ENCODE results near the gene TANGO6.
"Not testable (repeated sequence)": the region's sequence is repeated elsewhere in the genome, so short reads cannot be mapped to it uniquely, and the experiment has no call there.

The TANGO6 gene

DNA sequence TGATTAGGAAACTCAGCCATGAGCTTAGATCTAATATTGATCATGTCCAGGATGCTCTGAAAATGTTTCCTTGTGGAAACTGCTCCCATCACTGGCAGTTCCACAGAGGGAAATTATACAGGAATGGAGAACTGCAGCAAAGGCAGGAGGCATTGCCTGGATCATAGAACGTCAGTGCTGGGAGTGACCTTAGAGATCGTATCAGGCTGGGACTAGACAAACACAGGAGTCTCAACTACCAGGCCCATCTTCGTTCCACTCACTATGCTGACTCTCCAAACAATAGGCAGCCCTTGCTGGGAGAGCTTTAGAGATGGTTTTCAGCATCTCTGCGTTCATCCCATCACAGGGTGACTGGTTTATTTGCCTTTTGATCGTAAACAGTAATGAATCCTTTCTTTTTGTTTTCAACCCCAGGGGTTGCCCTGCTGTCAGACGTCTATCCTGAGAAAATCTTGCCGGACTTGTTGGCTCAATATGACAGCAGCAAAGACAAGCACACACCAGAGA, 130.3 kb downstream of the TANGO6 start:
- DNase-seq, result no peak

DNA sequence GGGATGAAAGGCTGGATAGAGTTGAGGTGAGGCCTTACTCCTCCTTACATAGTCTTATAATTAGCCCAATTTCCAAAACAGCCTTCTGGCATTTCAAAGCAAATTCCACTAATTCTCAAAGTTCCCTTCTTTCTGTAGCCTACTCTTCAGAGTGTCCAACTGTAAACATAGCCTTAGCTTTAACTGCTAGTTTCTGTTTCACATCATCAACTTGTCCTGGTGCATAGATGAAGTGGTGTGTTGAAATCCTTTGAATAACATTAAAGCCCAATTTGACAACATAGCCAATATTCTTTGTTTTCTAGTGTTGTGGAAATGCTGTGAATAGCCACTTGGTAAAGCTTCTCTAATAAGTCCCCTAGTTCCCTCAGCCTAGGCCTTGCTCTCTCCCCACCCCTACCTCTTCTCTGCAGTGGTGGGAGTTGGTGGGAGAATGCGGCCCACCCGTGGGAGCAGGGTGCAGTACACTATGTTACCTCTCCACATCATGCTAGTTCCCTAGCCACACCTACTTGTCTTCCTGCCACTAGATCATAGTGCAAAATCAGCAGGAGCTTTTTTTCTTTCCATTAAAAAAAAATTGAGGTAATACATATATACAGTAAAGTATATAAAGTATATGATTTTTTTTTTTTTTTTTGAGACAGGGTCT, 135.1 kb downstream of the TANGO6 start:
- DNase-seq, result no peak

- no peak for DNase-seq
Observed at GRCh38 chr16:68980695-68981315, 137.5 kb downstream of the TANGO6 start.

- DNase-seq, result no peak
Observed at GRCh38 chr16:68981971-68982370, 138.6 kb downstream of the TANGO6 start.

GRCh38 chr16:68984467-68984866, 141.1 kb downstream of the TANGO6 start:
- no peak for DNase-seq

GRCh38 chr16:68985268-68985667, 141.9 kb downstream of the TANGO6 start:
- no peak for DNase-seq

- DNase-seq, result no peak
Observed at GRCh38 chr16:68985855-68986254, 142.5 kb downstream of the TANGO6 start.

- DNase-seq, result no peak
Observed at GRCh38 chr16:68987734-68988457, 144.6 kb downstream of the TANGO6 start.

DNA sequence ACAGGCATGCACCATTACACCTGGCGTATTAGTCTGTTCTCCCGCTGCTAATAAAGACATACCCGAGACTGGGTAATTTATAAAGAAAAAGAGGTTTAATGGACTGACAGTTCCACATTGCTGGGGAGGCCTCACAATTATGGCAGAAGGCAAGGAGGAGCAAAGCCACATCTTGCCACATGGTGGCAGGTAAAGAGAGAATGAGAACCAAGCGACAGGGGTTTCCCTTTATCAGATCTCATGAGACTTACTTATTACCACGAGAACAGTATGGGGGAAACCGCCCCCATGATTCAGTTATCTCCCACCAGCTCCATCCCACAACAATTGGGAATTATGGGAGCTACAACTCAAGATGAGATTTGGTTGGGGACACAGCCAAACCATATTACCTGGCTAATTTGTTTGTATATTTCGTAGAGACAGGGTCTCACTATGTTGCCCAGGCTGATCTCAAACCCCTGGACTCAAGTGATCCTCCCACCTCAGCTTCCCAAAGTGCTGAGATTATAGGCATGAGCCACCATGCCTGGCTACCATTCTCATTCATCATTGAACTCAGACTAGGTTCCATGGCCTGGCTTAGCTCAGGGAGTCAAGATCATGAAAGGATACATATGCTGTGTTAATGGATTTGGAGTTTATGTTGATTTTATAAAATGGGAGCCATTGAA, 147.0 kb downstream of the TANGO6 start:
- not testable (repeated sequence) for DNase-seq

DNA sequence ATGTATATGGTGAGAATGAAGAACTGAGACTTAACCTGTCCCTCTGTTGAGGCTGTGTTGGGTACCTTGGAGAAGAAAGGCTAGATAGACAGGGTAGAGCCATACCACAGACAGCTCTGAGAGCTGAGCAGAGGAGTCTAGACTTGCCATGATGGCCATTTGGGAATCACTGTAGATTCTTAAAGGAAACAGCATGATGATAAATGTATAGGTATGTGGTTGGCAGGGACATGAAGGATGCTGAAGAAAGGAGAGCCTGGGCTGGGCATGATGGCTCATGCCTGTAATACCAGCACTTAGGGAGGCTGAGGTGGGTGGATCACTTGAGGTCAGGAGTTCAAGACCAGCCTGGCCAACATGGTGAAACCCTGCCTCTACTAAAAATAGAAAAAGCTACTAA, 147.7 kb downstream of the TANGO6 start:
- DNase-seq, result no peak

- no peak for DNase-seq
Observed at GRCh38 chr16:68992521-68992920, 149.2 kb downstream of the TANGO6 start.

- no peak for DNase-seq
Observed at GRCh38 chr16:68993456-68993855, 150.1 kb downstream of the TANGO6 start.

GRCh38 chr16:68993885-68994284, 150.6 kb downstream of the TANGO6 start:
- no peak for DNase-seq

DNA sequence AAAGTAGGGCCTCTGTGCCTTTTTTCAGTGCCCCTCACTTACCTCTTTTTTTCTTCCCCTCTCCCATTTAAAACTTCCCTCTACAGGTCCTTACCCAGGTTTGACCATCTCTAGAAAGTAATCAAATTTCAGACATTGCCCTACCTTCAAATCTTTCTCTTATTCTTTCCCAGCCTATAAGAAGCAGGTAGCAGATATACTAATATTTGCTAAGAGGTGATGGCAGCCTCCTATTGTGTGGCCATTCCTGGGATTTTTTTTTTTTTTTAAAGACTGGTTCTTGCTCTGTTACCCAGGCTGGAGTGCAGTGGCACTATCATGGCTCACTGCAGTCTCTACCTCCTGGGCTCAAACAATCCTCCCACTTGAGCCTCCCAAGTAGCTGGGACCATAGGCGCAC, 151.0 kb downstream of the TANGO6 start:
- DNase-seq, result no peak

DNA sequence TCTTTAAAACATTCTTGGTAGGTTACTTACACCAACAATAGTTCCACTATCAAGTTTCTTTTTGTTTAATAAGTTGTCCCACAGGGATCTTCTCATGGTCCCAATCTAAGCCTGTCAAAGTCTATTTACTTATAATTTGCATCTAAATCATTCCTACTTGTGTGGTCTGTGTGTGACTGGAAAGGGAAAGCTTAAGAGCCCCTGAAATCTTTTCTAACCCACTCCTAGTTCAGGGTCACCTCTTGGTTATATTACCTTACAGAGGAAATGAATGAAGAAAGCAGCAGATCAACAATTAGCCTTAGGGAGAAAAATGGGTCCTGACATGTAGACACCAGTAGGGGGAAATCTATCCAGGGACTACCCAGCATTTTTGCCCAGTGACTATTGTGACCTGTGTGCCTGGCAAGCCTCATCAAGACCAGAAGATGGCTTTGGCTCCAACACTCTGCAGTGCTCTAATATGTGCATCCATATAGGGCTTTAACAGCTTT, 151.7 kb downstream of the TANGO6 start:
- no peak for DNase-seq

- DNase-seq, result no peak
Observed at GRCh38 chr16:68997564-68997963, 154.2 kb downstream of the TANGO6 start.

DNA sequence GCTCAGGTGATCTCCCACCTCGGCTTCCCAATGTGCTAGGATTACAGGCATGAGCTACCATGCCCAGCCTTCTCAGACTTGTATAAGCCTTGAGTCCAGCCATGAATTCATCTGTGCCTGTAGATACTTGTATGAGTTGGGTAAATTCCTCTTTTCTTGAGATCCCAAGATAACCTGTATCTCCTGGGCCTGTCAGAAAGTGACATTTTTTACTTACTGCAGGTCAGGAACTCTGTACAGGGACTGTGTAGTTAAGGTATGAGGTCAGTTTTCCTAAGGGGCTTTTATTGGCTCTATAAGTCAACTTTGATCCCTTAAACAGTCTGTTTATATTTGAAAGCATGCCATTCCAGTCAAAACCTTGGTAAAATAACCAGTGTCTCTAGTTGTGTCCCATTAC, 155.8 kb downstream of the TANGO6 start:
- no peak for DNase-seq

GRCh38 chr16:69003500-69003899, 160.2 kb downstream of the TANGO6 start:
- DNase-seq, result no peak

DNA sequence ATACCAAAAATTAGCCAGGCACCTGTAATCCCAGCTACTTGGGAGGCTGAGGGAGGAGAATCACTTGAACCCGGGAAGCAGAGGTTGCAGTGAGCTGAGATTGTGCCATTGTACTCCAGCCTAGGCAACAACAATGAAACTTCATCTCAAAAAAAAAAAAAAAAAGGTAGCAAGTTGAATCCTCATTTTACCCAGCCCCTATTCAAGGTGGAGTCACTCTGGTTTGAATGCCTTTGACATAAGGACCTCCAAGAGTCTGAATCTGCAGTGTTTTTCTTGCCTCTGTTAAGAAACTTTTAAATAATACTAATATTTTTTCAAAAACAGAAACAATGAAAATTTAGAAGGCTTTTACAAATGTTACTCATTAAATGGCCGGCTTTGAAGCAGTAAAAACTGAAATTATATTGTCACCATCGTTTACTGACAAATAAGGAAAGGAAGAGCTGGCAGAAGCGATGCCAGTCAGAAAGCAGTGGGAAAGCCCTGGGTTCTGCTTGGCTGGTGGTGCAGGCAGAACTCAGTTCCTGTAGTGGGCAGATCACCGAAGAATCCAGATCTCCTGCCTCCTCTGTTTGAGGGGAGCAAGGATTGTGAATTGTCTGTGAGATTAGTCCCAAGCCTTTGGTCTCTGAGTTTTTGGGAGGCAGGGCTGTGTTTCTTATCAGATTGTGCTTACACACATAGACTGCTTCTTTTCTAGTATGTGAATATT, 162.5 kb downstream of the TANGO6 start:
- DNase-seq, result no peak

DNA sequence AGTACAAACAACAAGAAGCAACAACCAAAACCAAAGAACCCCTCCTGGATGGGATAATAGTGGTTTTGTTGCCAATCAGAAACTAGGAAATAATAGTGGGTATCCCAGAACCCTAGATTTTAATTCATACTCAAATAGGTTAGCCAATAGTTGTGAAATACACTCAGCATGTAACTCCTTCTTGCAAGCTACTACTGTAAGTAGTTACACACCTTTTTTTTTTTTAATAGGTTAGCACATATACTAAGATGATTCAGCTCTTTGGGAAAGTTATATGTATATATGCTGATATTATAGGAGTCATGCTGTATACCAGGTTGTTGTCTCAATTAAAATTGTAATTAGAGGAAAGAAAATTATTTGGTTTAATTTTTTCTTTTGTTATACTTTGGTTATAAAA, 169.6 kb downstream of the TANGO6 start:
- no peak for DNase-seq

DNA sequence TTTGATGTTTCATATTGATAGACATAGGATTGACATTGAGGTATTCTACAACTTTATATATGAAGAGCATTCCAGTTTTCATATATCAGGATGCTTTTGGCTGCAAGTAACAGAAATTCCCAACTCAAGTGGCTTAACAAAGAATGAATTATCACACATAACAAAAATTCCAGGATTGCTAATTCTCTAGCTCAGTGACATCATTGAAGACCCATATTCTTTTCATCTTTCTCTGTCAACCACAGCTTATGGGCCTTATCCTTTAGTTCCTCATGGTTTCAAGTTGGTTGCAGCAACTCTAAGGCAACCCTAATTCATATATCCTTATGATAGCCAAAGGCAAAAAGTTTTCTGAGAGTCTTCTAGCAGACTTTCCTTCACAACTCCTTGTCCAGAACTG, 170.7 kb downstream of the TANGO6 start:
- no peak for DNase-seq

- no peak for DNase-seq
Observed at GRCh38 chr16:69014811-69015210, 171.5 kb downstream of the TANGO6 start.
